Left renal pelvis (tissue), 4 donors: ENCODE data around the gene BAIAP3. TPM values are rescaled to one million over a fixed set of nuclear protein-coding genes. Genes with fewer than 3 reads are reported as not detected.
A peak's percentile ranks its signal among the peaks of the same experiment; 100 is the strongest.

Source experiments
- DNase-seq, 4 donors: peaks; one replicate each; pipeline ENCODE4 v3.0.0-alpha.2; 2013; ENCODE audit warnings: low read depth in 4 of 4, low spot score in 3 of 4
- polyA plus RNA-seq, 4 donors: library from polyadenylated mRNA; unstranded; fragments of 120-200 nt; gene quantifications; one replicate each; pipeline ENCODE4 v1.2.1, GENCODE V29; 2013; ENCODE audit not compliant: insufficient read length in 4 of 4

BAIAP3 gene
- polyA plus RNA-seq, 4 donors = 0.91 to 8.0 (median 4.6) TPM

DNA sequence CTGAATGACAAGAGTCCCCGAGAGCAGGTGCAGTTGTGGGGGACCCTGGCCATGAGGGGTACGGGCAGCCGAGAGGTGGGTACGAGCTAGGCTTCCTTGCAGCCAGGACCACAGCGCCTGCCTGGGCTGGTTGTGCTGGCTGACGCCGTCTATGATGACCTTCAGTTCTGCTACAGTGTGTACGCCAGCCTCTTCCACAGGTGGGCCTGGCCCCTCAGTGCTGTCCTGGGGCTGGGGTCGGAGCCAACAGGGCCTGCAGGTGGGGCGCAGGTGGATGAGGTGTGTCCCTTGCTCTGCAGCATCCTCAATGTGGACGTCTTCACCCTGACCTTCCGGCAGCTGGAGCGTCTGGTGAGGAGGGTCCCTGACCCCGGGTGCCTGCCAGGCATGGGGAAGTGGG lies 11.1 kb downstream of the BAIAP3 start:
- DNase-seq = no peak

- no peak for DNase-seq
These were observed 11.6 kb downstream of the BAIAP3 start for GRCh38 chr16:1345087-1345486.

GRCh38 chr16:1345651-1346421 lies 12.4 kb downstream of the BAIAP3 start:
- no peak for DNase-seq

DNA sequence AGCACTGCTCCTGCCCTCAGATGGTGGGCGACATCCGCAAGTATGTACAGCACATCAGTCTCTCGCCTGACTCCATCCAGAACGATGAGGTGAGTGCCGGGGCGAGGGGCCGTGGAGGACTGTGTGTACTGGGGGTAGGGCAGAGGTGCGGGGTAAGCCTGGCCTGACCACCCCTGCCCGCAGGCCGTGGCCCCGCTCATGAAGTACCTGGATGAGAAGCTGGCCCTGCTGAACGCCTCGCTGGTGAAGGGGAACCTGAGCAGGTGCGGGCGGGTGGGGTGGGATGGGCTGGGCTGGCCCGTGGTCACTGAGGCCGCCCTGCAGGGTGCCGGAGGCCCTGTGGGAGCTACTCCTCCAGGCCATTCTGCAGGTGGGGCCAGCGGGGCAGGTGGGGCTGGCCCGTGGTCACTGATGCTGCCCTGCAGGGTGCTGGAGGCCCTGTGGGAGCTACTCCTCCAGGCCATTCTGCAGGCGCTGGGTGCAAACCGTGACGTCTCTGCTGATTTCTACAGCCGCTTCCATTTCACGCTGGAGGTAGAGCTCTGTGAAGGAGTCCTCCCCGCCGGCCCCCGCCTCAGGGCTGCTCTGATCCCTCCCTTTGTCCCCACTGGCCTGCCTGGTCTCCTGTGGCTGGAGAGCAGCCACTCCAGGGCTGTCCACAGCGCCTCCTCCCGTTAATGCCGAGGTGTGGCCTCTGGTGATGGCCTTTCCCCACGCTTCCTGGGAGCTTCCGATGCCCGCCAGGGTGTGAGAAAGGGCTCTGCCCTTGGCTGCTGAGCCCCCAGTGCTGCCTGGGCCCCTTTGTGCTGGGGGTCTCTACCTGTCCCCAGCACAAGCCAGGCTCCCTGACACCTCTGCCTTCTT lies 13.2 kb downstream of the BAIAP3 start:
- DNase-seq = no peak

DNA sequence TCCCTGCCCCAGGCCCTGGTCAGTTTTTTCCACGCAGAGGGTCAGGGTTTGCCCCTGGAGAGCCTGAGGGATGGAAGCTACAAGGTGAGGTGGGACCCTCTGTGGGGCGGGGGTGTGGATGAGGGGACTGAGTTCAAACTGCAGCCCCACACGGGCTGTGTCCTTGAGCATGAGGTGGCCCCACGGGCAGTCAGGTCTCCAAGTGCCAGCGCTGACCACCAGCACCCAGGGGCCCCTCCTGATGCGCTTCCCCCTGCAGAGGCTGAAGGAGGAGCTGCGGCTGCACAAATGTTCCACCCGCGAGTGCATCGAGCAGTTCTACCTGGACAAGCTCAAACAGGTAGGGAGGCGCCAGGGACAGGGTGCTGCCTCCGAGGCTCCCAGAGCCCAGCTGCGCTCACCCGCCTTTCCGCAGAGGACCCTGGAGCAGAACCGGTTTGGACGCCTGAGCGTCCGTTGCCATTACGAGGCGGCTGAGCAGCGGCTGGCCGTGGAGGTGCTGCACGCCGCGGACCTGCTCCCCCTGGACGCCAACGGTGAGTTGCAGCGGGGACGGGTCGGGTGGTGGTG lies 13.9 kb downstream of the BAIAP3 start:
- DNase-seq = no peak

- DNase-seq = no peak
These were observed 14.5 kb downstream of the BAIAP3 start for GRCh38 chr16:1347962-1348361.

- no peak for DNase-seq
These were observed 15.0 kb downstream of the BAIAP3 start for GRCh38 chr16:1348441-1348840.

- no peak for DNase-seq
These were observed 15.5 kb downstream of the BAIAP3 start for GRCh38 chr16:1348926-1349325.

- DNase-seq = no peak
These were observed 15.9 kb downstream of the BAIAP3 start for GRCh38 chr16:1349351-1349750.

- DNase-seq = no peak
These were observed 16.5 kb downstream of the BAIAP3 start for GRCh38 chr16:1349951-1350350.

DNA sequence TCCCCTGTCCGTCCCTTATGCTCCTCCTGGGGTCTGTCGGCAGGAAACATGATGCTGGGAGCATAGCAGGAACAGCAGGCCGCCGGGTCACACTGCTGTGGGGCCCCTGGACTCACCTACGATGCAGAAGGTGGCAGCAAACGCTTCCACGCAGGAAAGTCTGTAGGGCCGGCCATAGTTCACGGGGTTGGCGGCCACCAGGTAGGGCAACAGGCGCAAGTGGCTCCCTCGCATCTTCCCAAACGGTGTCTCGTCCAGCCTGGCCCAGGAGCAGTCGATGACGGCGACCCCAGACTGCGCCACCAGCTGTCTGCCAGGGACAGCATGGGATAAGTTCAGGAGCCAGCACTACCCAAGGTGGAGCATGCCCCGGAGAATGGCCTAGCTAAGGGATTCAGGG lies 17.2 kb downstream of the BAIAP3 start:
- no peak for DNase-seq

GRCh38 chr16:1351215-1351581 lies 17.8 kb downstream of the BAIAP3 start:
- no peak for DNase-seq

- peak; percentile 52 to 73 (median 70) for DNase-seq
These were observed 18.3 kb downstream of the BAIAP3 start, which contains the start of the genes GNPTG and TSR3 for GRCh38 chr16:1351582-1352362. TSS of gene GNPTG (plus strand) at chr16:1351931. CDS start at chr16:1351966, 35 bp downstream. TSS of gene TSR3 (minus strand) at chr16:1351878. CDS start at chr16:1351804, 74 bp downstream.

DNA sequence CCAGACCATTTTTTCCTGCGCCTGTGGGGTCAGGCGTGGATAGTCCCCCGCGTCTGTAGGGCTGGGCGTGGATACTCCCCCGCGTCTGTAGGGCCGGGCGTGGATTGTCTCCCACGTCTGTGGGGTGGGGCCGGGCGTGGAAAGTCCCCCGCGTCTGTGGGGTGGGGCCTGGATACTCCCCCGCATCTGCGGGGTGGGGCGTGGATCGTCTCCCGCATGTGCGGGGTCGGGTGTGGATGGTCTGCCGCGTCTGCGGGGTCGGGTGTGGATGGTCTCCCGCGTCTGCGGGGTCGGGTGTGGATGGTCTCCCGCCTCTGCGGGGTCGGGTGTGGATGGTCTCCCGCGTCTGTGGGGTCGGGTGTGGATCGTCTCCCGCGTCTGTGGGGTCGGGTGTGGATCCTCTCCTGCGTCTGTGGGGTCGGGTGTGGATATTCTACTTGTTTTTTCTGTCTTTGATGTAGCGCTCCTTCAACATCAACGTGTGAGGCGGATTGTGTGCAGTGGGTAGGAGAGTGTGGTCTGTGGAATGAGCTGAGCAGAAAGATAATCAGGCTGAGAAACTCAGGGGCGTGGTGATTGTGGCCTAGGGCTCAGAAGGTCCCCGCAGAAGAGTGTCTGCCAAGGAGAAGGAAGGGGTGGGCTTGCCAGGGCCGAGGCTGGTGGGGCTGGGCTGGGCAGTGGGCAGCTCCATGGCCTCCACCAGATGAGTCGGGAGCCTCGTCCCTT lies 21.5 kb downstream of the BAIAP3 start:
- DNase-seq = no peak

DNA sequence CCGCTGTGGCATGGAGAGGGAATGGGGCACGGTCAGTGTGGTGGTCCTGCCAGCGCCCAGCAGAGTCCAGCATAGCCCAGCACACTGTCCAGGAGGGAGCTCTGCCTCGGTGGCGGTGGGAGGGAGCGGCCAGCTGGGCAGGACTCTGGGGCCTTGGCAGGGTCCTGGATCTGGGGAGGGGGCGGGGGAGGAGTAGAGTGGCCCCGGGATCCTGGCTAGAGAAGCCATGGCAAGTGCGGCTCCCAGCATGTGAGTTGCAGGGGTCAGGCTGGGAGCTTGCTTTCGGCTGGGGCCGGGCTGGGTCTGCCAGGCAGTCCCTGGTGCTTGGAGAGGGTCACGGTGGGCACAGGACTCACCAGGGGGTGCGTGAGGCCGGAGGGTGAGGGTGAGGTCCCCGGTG lies 22.1 kb downstream of the BAIAP3 start:
- DNase-seq = no peak

DNA sequence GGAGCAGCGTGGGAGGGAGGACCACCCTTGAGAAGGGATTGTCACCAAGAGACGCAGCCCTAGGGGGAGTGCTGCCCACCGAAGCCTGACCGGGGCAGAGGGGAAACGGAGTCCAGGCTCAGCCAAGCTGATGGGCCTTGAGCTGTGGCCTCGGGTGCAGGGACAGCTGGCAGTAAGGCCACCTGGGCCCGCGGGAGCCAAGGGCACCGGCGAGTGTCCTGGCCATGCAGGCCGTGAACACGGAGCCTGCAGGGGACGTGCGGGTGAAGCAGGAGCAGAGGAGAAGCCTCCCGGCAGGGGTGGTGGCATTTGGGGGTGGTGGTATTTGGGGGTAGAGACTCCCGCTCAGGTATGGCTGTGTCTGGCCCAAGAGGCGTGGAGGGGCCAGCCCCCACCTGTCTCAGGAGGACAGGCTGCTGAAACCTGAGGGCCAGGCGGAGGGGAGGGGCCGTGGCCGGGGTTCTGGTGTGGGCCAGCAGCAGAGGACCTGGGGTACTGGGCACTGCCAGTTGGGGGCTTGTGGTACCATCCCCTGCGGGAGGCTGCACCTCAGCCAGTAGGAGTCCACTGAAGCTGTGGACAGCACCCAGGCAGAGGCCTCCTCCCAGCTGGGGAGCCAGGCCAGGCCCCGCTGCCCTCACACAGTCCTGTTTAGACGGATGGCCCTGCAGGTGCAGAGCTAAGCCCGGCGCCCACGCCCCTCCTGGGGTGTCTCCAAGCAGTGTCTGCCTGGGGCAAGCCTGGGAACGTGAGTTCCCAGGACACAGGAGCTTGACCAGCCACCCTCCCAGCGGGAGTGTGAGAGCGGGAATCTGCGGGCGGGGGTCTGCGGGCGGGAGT lies 22.8 kb downstream of the BAIAP3 start:
- no peak for DNase-seq

- DNase-seq = no peak
These were observed 24.6 kb downstream of the BAIAP3 start for GRCh38 chr16:1357906-1358566.

DNA sequence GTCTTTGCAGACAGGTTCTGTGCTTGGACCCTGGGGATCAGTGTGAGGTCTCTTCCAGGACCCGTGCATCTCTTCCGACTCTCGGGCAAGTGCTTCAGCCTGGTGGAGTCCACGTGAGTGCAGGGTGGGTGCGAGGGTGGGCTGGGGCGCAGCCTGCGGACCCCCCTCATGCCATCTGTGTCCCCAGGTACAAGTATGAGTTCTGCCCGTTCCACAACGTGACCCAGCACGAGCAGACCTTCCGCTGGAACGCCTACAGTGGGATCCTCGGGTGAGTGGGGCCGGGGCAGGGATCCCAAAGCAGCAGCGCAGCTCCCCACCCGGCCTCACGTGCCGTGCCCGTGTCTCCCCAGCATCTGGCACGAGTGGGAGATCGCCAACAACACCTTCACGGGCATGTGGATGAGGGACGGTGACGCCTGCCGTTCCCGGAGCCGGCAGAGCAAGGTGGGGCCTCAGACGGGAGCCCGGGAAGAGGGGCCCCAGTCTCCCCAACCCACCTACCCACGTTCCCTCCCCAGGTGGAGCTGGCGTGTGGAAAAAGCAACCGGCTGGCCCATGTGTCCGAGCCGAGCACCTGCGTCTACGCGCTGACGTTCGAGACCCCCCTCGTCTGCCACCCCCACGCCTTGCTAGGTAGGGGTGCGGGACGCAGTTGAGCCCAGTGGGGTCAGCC lies 28.4 kb downstream of the BAIAP3 start:
- no peak for DNase-seq
